Fibroblast of villous mesenchyme (primary cell): ENCODE results near the gene ANKRD42. TPM values are rescaled to one million over a fixed set of nuclear protein-coding genes. Genes with fewer than 3 reads are reported as not detected.
A peak's percentile ranks its signal among the peaks of the same experiment; 100 is the strongest.
"Not testable (repeated sequence)": the region's sequence is repeated elsewhere in the genome, so short reads cannot be mapped to it uniquely, and the experiment has no call there.

Source experiments
- DNase-seq: peaks from one replicate; pipeline ENCODE4 v3.0.0-alpha.2; 2010; ENCODE audit warnings: low read depth
- H3K4me3 ChIP-seq: 2 replicates; pipeline ENCODE4 v1.5.1; 2011; ENCODE audit warnings: low read depth, mild to moderate bottlenecking, low read length
- CTCF ChIP-seq: IDR thresholded peaks from 2 replicates; pipeline ENCODE4 v1.5.1; 2012; ENCODE audit warnings: low read depth, mild to moderate bottlenecking, low read length; ENCODE audit not compliant: insufficient read depth
- total RNA-seq: library from RNA; depleted of rRNA; stranded (reverse); fragments of >200 nt; gene quantifications from 2 replicates; pipeline ENCODE4 v1.2.3, GENCODE V29; 2012

ANKRD42 gene
- total RNA-seq, 1 donor = 11.2 TPM

- no peak overlapping the region for H3K4me3 ChIP-seq
- DNase-seq = no peak
- no peak for TF ChIP-seq CTCF
These were observed 58.8 kb downstream of the ANKRD42 start for GRCh38 chr11:83252266-83252665.

GRCh38 chr11:83252941-83253340 lies 59.4 kb downstream of the ANKRD42 start:
- DNase-seq = no peak
- H3K4me3 ChIP-seq = no peak overlapping the region
- no peak for TF ChIP-seq CTCF

- no peak overlapping the region for H3K4me3 ChIP-seq
- TF ChIP-seq CTCF = no peak
- DNase-seq = no peak
These were observed 61.9 kb downstream of the ANKRD42 start for GRCh38 chr11:83255366-83255765.

GRCh38 chr11:83256602-83257340 lies 63.3 kb downstream of the ANKRD42 start:
- DNase-seq = no peak
- no peak for TF ChIP-seq CTCF
- no peak overlapping the region for H3K4me3 ChIP-seq

GRCh38 chr11:83257761-83258168 lies 64.3 kb downstream of the ANKRD42 start:
- no peak for TF ChIP-seq CTCF
- DNase-seq = peak; percentile 96
- no peak overlapping the region for H3K4me3 ChIP-seq

- H3K4me3 ChIP-seq = no peak overlapping the region
- no peak for TF ChIP-seq CTCF
- no peak for DNase-seq
These were observed 66.0 kb downstream of the ANKRD42 start for GRCh38 chr11:83259559-83259958.

- TF ChIP-seq CTCF = no peak
- no peak for DNase-seq
- no peak overlapping the region for H3K4me3 ChIP-seq
These were observed 71.8 kb downstream of the ANKRD42 start for GRCh38 chr11:83265331-83265730.

- not testable (repeated sequence) for DNase-seq, H3K4me3 ChIP-seq
These were observed 75.6 kb downstream of the ANKRD42 start for GRCh38 chr11:83269080-83269479.

- not testable (repeated sequence) for DNase-seq, H3K4me3 ChIP-seq
These were observed 78.2 kb downstream of the ANKRD42 start for GRCh38 chr11:83271734-83272133.
